Measurements from ENCODE around the gene ACOX3. TPM values are rescaled to one million over a fixed set of nuclear protein-coding genes. Genes with fewer than 3 reads are reported as not detected.

ACOX3 gene
- total and polyA plus RNA-seq, 4 donors: 11.4 to 24.6 (median 13.6) TPM

- TF ChIP-seq MAX (IDR thresholded peaks at IDR 0.05) (no peak), CTCF (IDR thresholded peaks at IDR 0.05; ENCODE audit: low read depth, low read length, missing input control) (no peak), YY1 (IDR thresholded peaks at IDR 0.05) (no peak), RAD21 (IDR thresholded peaks at IDR 0.05) (no peak), TAF1 (conservative IDR thresholded peaks at IDR 0.05) (no peak)
Observed at GRCh38 chr4:8453957-8454356, 13.4 kb upstream of the ACOX3 start (continued).

GRCh38 chr4:8451440-8452182 is 11.1 kb upstream of the ACOX3 start:
- Histone ChIP-seq H3K9ac (ENCODE audit: low read depth in 1 of 2, low read length in 2 of 2) (no peak overlapping the region), H3K4me3 (ENCODE audit: low read depth in 1 of 3, low read length in 3 of 3) (no peak overlapping the region), H3K9me3 (ENCODE audit: control insufficient read depth in 4 of 4, low read length in 3 of 4) (no peaks in the 10 kb centered on the region), H3K27me3 (ENCODE audit: control insufficient read depth in 4 of 4, insufficient read depth in 4 of 4, low read length in 3 of 4) (no peaks in the 10 kb centered on the region), H3K4me1 (ENCODE audit: control insufficient read depth in 4 of 4, insufficient read depth in 4 of 4, low read length in 3 of 4) (no peaks in the 10 kb centered on the region), H3K36me3 (ENCODE audit: control insufficient read depth in 4 of 4, insufficient read depth in 3 of 4, low read depth in 1 of 4, low read length in 3 of 4) (peaks cover 11 to 67% (median 30%) of the 10 kb centered on the region in 4 donors), H3K27ac (ENCODE audit: low read depth in 1 of 2, low read length in 2 of 2) (no peak overlapping the region)
- WGBS: 88% methylated on average over 11 of the region's 11 CpGs
- DNase-seq (ENCODE audit: low spot score): no peak
- no peak for TF ChIP-seq ATF3 (IDR thresholded peaks at IDR 0.05)
- TF ChIP-seq GABPA (IDR thresholded peaks at IDR 0.05 in 1 of 2, conservative IDR thresholded peaks at IDR 0.05 in 1 of 2): no peak

GRCh38 chr4:8446122-8446521 is 5.6 kb upstream of the ACOX3 start:
- Histone ChIP-seq H3K27me3 (ENCODE audit: control insufficient read depth in 4 of 4, insufficient read depth in 4 of 4, low read length in 3 of 4) (no peaks in the 10 kb centered on the region), H3K4me1 (ENCODE audit: control insufficient read depth in 4 of 4, insufficient read depth in 4 of 4, low read length in 3 of 4) (peaks cover 12 to 23% (median 20%) of the 10 kb centered on the region in 4 donors), H3K9ac (ENCODE audit: low read depth in 1 of 2, low read length in 2 of 2) (no peak overlapping the region), H3K9me3 (ENCODE audit: control insufficient read depth in 4 of 4, low read length in 3 of 4) (no peaks in the 10 kb centered on the region), H3K4me3 (ENCODE audit: low read depth in 1 of 3, low read length in 3 of 3) (no peak overlapping the region), H3K27ac (ENCODE audit: low read depth in 1 of 2, low read length in 2 of 2) (no peak overlapping the region), H3K36me3 (ENCODE audit: control insufficient read depth in 4 of 4, insufficient read depth in 3 of 4, low read depth in 1 of 4, low read length in 3 of 4) (peaks cover 0 to 27% (median 5%) of the 10 kb centered on the region in 4 donors)
- DNase-seq (ENCODE audit: low spot score): no peak
- no peak for TF ChIP-seq SP1 (IDR thresholded peaks at IDR 0.05)
- WGBS: 86% methylated on average over 3 of the region's 3 CpGs

- H3K27ac ChIP-seq (ENCODE audit: low read depth in 1 of 2, low read length in 2 of 2): no peak overlapping the region
- WGBS: 92% methylated on average over 6 of the region's 6 CpGs
- no peak overlapping the region for H3K4me3 ChIP-seq (ENCODE audit: low read depth in 1 of 3, low read length in 3 of 3)
- H3K27me3 ChIP-seq (ENCODE audit: control insufficient read depth in 4 of 4, insufficient read depth in 4 of 4, low read length in 3 of 4): no peaks in the 10 kb centered on the region
- no peak for DNase-seq (ENCODE audit: low spot score)
- H3K9me3 ChIP-seq (ENCODE audit: control insufficient read depth in 4 of 4, low read length in 3 of 4): no peaks in the 10 kb centered on the region
- peaks cover 12 to 37% (median 31%) of the 10 kb centered on the region in 4 donors for H3K4me1 ChIP-seq (ENCODE audit: control insufficient read depth in 4 of 4, insufficient read depth in 4 of 4, low read length in 3 of 4)
- TF ChIP-seq FOXA1 (IDR thresholded peaks at IDR 0.05) (no peak), MAX (IDR thresholded peaks at IDR 0.05) (no peak), ZBTB33 (IDR thresholded peaks at IDR 0.05) (no peak), TAF1 (conservative IDR thresholded peaks at IDR 0.05) (no peak), ATF3 (IDR thresholded peaks at IDR 0.05) (no peak), FOXA2 (IDR thresholded peaks at IDR 0.05) (no peak), SP1 (IDR thresholded peaks at IDR 0.05) (no peak)
- peaks cover 0 to 14% (median 3%) of the 10 kb centered on the region in 4 donors for H3K36me3 ChIP-seq (ENCODE audit: control insufficient read depth in 4 of 4, insufficient read depth in 3 of 4, low read depth in 1 of 4, low read length in 3 of 4)
- no peak overlapping the region for H3K9ac ChIP-seq (ENCODE audit: low read depth in 1 of 2, low read length in 2 of 2)
Observed at GRCh38 chr4:8443801-8444200, 3.3 kb upstream of the ACOX3 start.

All from liver (tissue), 9 donors.